NCI-H146 treated with DMSO at 0.1 percent for 48 hours (cell line): Measurements from ENCODE around the gene ANKRD16.
"Not testable (repeated sequence)": the region's sequence is repeated elsewhere in the genome, so short reads cannot be mapped to it uniquely, and the experiment has no call there.

Source experiments
- DNase-seq: peaks from one replicate; lab custom pipeline; 2025; ENCODE audit not compliant: unreplicated experiment; lab: John Stamatoyannopoulos, UW

Gene ANKRD16

DNA sequence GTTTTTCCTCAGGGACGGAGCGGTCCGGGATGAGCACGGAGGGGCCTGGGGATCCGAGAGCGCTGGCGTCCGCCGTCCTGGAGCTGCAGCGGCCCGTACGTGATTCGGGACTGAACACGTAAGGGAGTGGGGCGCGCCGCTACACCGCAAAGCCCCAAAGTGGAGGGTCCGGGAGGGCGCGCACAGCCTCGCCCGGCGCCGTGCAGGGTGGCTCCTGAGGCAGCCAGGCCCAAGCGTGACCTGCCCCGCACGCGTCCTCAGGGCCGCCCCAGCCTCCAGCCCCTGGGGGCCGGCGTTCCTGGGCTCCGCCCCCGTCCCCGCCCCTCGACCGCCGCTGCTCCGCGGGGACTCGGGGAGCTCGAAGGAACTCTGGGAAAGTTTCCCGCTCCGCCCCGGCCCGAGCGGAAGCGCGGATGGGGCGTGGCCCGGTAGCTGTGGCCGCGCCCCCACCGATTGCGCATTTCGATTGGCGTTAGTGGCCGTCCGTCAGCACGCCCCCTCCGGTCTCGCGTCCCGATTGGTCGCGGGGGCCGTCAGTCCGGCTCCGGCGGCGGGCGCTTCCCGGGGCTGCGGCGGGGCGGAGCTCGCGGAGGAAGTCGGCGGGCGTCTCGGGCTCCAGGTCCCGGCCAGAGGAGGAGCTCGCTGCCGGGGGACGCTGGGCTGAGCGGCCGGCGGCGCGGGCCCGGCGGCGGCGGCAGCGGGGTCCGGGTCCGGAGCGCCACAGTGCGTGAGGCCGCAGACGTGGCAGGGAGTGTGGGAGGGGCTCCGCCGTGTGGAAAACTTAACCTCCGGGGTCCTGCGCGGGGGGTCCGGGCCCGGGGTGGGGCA lies at the start of gene ANKRD16, which contains the start of gene FBH1:
ANKRD16 (minus strand) TSS at position 270 of the 828 bp plus-strand sequence. CDS start 539 bp downstream, outside the sequence.
FBH1 (plus strand) TSS at position 620 of the 828 bp plus-strand sequence; CDS start at position 723, 103 bp downstream.
- peak; percentile 97 for DNase-seq

DNA sequence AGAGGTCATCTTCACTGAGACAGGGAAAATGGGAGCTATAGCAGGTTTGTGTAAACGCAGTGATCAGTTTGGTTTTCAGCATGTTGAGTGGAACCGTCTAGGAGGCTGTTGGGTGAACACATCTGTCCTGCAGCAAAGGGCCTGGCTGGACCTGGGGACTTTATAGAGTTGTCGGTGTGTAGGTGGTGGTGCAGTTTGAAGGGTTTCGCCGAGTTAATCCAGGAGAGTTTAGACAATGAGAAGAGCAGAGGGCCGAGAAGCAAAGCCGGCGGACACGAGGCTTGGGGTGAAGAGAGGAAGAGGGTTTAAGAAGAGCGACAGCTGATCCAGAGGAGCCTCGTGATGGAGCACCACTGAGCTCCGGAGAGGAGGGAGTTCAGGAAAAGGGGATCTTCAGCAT lies 48.6 kb upstream of the ANKRD16 start:
- no peak for DNase-seq

DNA sequence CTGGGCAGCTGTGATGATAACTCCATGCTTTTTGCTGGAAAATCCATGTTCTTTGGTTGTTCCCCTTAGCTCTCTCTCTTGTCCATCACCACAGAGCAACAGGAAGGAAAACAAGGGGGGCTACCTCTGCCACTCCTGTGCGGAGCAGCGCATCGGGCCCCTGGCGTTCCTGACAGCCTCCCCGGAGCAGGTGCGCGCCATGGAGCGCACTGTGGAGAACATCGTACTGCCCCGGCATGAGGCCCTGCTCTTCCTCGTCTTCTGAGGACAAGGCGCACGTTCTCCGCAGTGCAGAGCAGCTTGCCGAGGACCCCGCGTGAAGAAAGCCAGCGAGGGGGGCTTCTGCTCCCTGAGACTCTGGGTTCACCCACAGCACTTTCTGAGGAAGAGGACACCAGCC lies 47.3 kb upstream of the ANKRD16 start:
- no peak for DNase-seq

DNA sequence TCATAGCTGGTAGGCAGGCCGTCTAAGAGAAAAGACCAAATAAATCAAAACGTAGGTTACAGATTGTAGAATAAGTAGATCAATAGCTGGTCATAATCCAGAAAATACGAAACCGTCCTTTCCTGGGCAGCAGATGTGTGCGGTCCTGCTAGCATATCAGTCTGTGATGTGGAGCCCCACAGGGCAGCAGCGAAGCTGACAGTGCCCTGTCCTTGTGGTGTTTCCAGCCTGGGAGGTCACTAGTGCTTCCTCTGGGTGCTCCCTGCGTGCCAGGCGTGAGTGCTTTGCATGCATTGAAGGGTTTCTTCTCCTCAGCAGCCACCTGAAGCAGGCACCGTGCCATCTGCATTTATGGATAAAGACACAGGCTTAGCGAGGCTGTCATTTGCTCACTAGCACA lies 45.9 kb upstream of the ANKRD16 start:
- DNase-seq = no peak

DNA sequence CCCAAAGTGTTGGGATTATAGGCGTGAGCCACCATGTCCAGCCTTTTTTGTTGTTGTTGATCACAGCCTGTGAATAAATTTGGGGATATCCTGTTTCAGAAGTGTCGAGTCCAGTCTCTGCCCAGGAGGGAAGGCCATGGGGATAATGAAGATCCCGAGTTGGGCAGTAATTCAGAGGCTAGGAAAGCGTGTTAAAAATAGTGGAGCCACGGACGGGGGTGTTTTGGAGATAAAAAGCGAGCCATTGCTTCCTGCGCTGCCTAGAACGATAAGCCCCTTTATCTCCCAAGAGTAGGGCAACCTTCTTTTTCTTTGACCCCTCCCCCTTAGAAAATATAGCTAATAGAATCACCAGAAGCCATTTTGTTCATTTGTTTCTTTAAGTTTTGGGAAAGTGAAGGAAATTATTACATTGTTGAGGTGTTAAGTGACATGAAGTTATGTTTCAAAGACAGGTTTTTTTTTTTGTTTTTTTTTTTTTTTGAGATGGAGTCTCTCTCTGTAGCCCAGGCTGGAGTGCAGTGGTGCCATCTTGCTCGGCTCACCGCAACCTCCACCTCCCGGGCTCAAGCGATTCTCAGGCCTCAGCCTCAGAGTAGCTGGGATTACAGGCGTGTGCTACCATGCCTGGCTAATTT lies 44.3 kb upstream of the ANKRD16 start:
- DNase-seq = no peak

DNA sequence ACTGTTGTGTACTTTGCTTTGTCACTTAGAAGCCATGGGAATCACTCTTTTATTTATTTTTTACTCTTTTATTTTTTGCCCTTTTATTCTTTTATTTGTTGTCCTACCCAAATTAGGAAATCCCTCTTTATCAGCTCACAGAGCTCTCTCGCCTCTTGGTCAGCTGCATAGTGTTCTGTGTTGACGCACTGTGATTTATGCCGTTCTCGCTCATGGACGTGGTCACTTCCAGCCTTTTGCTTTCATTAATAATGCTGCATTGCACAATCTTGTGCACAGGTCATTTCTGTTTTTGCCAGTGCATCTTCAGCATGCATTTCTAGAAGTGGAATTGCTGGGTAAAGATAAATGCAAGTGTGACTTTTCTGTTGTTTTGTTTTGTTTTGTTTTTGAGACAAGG lies 42.7 kb upstream of the ANKRD16 start:
- no peak for DNase-seq

DNA sequence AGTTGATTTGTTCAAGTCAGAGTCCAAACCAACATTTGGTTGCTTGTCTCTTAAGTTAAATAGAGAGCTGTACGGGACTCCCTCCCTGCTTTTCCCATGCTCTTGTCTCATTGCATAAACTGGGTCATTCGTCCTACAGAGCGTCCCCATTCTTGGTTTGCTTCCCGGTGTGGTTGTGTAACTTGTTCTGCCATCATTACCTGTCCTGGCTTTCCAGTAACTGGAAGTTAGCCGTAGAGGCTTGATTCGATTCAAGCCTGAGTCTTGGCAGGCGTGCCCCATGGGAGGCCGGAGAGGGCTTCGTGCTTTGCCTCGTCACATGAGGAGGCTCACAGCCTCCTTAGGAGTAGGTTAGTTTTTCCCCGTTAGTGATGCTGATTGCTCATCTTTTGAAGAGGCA lies 40.6 kb upstream of the ANKRD16 start:
- DNase-seq = no peak

DNA sequence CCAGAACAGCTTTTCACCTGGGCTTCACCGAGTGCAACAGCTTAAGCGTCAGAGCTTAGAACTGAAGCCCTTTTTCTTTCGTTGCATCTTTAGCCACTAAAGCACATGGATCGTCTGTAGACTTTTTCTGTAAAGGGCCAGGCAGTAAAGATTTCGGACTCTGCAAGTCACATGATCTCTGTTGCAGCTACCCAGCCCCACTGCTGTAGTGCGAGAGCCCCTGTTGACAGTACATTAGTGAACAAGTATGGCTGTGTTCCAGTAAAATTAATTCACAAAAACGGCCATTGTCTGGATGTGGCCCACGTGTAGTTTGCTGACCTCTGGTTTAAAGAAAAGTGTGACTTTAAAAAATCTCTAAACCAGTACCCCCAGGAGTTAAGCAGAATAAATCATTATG lies 39.7 kb upstream of the ANKRD16 start:
- DNase-seq = no peak

DNA sequence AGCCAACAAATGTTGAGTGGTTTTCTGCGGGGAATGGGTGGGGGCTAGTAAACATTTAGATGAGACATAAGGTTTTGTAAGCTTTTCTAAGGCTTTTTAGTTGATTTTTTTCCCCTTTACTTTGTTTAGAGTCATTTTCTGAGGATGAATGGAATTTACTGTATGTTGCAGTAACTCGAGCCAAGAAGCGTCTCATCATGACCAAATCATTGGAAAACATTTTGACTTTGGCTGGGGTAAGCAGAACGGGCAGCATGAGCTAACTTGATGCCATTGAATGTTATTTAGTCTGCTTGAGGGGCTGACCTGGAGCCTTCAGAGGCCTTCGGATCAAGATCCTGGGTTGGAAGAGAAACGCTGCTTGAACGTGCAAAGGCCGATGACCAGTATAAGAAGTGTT lies 37.6 kb upstream of the ANKRD16 start:
- no peak for DNase-seq

DNA sequence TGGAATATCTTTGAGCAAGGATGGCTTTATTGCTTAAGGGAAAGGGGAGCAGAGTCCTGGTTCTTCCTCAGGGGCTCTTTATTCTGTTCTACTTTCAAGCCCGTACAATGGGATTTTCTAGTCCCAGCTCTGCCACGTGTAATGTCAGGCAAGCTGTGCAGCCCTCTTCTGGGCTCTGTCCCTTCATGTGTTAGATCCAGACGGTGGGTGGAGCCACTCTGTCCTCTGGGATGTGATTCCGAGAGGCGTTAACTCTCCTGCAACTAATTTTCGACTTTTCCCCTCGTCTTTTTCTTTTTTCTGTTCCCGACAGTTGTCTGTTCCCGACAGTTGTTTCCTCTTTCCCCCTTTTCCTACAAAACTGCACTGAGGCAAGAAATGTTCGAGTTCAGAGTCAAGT lies 35.2 kb upstream of the ANKRD16 start:
- DNase-seq = no peak

DNA sequence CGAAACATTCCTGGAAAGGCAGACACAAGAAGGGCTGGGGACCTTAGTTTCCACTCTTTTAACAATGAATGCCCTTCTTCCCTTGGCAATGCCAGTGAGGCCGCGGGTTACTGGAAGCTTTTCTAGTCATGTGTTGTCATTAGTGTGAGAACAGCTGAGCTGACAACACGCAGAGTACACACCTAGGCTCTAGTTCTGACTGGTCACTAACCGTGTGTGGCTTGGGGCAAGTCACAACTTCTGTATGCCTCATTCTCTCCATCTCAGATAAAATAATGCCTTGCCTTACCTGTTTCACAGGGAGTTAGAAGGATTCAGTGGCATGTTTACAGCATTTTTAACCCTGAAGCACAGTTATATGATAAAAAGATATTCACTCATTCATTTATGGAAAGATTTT lies 32.1 kb upstream of the ANKRD16 start:
- DNase-seq = no peak

DNA sequence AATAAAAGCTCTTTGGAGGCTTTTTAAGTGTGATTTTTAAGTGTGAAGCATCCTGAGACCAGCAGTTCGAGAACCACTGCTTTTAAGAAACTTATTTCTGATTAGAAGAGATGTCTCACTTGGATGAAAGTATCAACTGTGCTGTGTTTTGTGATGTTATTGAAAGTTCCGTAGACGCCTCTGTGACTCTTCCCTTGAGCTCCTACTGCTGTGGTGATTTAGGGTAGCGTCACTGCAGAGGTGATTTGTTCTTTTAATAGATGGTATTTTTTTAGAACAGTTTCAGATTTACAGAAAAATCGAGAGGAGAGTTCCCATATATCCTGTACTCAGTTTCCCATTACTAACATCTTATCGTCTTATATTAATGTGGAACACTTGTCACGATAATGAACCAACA lies 29.9 kb upstream of the ANKRD16 start:
- DNase-seq = no peak

DNA sequence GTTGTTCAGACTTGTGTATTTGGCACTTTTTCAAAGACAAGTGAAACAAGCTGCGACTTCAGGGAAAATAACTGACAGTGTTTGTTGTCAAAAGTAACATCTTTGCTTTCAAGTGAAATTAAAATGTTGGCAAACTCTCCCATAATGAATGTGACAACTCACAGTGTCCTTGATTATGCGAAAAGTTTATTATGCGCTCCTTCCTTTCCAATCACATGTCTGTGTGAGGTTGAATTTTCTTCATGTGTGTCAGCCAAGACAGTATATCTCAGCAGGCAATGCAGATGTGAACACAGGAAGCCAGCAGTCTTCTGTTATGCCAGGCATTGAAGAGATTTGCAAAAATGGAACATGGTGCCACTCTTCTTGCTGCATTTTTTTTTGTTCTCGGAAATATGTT lies 29.1 kb upstream of the ANKRD16 start:
- no peak for DNase-seq

DNA sequence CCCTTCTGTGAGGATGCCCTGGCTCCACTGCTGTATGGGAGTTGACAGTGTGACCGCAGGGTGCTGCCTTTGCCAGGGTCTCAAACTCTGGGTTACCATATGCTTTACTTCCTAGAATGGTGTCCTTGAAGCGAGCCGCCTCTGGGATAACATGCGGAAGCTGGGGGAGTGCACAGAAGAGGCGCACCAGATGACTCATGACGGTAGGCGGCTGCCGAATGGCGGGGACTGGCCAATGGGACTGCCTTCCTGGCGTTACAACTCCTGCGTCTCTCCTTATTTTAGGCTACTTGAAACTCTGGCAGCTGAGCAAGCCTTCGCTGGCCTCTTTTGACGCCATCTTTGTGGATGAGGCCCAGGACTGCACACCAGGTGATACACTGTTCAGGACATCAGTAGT lies 27.6 kb upstream of the ANKRD16 start:
- no peak for DNase-seq

DNA sequence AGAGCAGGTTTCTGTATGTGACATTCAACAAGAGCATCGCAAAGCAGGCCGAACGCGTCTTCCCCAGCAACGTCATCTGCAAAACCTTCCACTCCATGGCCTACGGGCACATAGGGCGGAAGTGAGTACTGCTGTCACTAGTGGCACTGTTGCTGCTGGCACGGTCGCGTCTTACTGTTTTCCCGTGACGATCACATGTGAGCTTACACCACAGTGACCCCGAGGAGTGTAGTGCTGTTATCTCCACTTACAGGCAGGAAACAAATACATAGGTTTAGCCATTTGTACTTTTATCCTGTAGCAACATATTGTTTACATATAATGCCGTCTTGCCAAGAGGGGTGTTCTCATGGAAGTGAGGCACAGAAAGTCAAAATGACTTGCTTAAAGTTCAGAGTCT lies 25.8 kb upstream of the ANKRD16 start:
- DNase-seq = no peak

DNA sequence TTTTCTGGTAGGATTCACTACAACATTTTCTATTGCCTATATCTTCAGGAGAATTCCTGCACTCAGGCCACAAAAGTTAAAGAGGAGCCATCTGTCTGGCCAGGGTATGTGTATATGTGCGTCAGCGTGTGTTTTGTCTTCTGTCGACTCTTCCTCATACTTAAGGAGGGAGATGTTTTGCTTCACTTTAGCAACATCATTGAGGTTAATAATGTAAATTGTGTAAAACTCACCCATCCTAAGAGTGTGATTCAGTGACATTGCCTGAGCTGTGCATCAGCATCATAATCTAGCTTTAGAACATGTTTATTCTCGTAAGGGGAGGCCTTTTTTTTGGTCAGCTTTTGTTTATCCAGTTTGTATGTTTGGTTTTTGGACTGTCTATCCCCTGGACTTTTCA lies 24.0 kb upstream of the ANKRD16 start:
- no peak for DNase-seq

DNA sequence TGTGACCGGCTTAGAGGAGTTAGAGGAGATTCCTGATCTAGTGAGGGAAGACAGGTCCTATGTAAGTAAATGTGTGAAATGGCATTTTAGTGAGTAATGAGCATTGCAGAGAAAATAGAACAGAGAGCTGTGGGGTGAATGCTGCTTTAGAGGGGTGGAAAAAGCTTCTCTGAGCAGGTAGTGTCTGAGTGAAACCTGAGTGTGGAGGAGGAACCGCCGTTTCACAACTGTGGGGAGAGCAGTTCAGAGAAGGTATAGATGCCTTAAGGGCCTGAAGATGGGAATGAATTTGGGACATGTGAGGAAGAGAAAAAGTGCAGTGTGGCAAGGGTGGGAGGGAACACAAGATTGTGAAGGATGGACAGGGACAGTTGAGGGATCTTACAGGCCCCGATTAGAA lies 22.0 kb upstream of the ANKRD16 start:
- no peak for DNase-seq

DNA sequence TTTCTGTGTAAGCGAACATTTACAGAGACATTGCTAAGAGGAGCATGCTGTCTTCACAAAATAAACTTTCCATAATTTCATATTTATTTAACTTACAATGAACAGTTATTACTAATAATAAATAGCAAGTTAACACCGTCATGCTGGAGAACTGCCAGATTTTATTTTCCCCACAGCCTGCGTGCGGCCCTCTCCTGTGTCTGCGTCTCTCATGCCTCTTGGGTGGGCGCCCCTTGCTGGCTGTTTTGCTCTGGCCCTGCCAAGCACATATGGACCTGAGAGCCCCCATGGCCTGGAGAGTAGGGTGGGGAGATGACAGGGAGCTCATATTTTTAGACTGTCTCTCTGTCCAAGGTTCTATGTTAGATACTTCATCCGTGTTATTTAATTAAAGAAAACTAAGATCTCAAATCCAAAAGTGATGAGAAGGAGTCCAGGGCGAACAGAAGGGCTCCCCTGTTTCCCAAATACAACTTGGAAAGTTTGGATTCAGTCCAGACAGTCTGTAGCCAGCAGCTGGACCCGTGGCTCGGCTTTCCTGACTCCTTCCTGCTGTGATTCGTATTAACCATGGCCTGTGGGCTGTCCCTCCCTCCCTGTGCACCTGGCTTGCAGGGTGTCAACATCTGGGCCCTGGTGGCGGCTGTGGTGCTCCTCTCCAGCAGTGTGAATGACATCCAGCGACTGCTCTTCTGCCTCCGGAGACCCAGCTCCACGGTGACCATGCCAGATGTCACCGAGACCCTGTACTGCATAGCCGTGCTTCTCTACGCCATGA lies 20.8 kb upstream of the ANKRD16 start:
- peak; percentile 87 for DNase-seq

DNA sequence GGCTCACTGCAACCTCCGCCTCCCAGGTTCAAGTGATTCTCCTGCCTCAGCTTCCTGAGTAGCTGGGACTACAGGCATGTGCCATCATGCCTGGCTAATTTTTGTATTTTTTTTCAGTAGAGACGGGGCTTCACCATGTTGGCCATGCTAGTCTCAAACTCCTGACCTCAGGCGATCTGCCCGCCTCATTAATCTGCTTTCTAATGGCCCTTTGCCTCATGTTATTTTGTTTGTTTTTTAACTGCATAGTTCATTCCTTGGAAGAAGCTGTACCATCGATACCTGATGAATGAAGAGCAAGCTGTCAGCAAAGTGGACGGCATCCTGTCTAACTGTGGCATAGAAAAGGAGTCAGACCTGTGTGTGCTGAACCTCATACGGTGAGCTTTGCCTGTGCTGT lies 19.0 kb upstream of the ANKRD16 start:
- not testable (repeated sequence) for DNase-seq

DNA sequence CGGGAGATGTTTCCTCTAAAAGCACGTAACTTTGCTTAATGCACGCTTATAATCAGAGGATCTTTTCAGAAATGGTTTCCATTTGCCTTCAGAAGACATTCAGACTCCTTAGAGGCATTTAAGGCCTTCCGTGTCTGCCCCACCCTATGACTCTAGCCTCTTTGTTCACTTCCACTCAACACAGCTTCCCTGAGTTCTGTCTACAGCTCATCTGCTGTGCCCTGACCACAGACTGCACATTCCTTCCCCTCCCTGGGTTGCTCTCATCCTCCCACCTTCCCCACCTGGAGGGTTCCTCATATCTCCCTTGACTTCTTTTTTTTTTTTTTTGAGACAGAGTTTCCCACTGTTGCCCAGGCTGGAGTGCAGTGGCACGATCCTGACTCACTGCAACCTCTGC lies 17.0 kb upstream of the ANKRD16 start:
- DNase-seq = no peak

DNA sequence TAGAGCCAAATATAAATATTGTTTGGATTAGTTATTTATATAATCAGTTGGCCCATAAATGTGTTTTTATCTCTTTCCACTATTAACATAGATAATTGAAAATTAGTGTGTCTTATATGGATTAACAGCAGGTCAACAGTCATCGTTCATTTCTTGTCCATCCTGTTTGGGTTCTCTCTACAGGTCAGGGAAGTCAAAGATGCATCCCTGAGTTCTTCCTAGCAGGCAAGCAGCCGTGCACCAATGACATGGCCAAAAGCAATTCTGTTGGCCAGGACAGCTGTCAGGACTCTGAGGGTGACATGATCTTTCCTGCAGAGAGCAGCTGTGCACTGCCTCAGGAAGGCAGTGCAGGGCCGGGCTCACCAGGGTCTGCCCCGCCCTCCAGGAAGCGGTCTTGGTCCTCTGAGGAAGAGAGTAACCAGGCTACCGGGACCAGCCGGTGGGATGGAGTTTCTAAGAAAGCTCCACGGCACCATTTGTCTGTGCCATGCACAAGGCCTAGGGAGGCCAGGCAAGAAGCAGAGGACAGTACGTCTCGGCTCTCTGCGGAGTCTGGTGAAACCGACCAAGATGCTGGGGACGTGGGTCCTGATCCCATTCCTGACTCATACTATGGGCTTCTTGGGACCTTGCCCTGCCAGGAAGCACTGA lies 16.3 kb upstream of the ANKRD16 start:
- no peak for DNase-seq
